GM21515 (cell line): ENCODE results near the gene LARP1B.
"Not testable (repeated sequence)": the region's sequence is repeated elsewhere in the genome, so short reads cannot be mapped to it uniquely, and the experiment has no call there.

Source experiments
- ATAC-seq: cut with Tn5 transposase; IDR thresholded peaks from one replicate; pipeline ENCODE4 v1.9.1; 2021; ENCODE audit not compliant: unreplicated experiment

Gene LARP1B

DNA sequence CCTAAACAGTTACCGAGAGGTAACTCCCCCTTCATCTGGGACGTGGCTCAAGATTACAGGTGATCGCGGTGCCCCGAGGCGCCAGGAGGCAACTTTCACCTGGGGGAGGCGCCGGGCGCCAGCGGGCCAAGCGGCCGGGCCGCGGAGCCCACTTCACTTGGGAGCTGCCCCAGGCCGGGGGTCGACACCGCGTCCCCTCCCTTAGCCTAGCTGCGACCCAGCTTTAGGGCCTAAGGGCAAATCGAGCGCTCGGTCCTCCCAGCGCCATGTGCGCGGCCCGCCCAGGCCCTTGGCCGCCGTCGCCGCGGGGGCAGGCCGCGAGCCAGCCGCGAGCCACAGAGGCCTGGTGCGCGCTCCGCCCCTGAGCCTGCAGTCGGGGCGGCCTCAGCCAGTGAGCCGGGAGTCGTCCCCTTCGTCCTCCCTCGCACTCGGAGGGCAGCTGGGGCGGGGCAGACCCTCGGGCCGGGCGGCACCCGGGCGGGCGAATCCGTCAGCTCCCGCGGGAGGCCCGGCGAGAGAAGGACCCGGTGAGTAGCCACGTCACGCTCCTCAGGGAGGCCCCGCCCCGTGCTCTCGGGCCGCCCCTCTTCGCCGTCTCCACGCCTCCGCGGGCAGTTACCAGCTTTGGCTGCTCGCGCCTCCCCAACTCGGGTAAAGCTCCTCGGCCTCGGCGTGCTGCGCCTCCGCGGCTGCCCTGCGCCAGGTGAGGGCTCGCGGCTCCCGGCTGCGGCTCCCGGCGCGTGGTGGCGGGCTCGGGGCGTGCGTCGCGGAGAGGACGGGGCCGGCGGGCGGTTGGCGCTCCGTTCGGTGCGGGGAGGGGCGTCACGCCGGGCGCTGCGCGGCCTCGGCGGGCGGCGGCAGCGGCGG is at the start of gene LARP1B:
TSS of gene LARP1B (plus strand) at position 614 of the 867 bp plus-strand sequence. CDS start 13,640 bp downstream, outside the sequence.
- ATAC-seq = peak; percentile 91

DNA sequence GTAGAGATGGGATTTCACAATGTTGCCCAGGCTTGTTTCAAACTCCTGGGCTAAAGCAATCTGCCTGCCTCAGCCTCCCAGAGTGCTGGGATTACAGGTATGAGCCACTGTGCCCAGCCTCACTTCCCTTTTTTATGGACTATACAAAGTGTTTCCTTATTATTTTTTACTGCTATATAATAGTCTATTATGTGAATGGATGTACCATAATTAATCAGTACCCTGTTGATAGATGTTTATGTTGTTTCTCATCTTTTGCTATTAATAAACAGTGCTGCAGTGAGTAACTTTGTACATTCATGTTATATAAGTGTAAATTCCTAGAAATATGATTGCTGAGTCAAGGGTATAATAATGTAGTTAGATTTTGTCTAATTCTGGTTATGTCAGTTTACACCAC is 35.8 kb upstream of the LARP1B start:
- ATAC-seq = no peak

- no peak for ATAC-seq
These were observed 31.2 kb upstream of the LARP1B start for GRCh38 chr4:128029907-128030306.

- no peak for ATAC-seq
These were observed 29.2 kb upstream of the LARP1B start for GRCh38 chr4:128031756-128032384.

GRCh38 chr4:128039568-128039967 is 21.5 kb upstream of the LARP1B start:
- ATAC-seq = no peak

GRCh38 chr4:128047019-128047418 is 14.1 kb upstream of the LARP1B start:
- ATAC-seq = not testable (repeated sequence)

GRCh38 chr4:128047514-128047913 is 13.6 kb upstream of the LARP1B start:
- ATAC-seq = not testable (repeated sequence)

GRCh38 chr4:128051229-128051628 is 9.9 kb upstream of the LARP1B start:
- not testable (repeated sequence) for ATAC-seq

DNA sequence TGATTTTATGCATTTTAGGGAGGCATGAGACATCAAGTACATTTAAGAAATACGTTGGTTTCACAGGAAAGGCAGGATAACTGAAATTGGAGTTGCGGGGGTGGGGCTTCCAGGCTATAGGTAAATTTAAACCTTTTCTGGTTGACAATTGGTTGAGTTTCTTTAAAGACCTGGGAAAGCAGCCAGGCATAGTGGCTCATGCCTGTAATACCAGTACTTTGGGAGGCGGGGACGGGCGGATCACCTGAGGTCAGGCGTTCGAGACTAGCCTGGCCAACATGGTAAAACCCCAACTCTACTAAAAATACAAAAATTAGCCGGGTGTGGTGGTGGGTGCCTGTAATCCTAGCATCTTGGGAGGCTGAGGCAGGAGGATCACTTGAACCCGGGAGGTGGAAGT is 6.2 kb upstream of the LARP1B start:
- ATAC-seq = not testable (repeated sequence)

GRCh38 chr4:128055441-128056206 is 5.5 kb upstream of the LARP1B start:
- ATAC-seq = not testable (repeated sequence)

DNA sequence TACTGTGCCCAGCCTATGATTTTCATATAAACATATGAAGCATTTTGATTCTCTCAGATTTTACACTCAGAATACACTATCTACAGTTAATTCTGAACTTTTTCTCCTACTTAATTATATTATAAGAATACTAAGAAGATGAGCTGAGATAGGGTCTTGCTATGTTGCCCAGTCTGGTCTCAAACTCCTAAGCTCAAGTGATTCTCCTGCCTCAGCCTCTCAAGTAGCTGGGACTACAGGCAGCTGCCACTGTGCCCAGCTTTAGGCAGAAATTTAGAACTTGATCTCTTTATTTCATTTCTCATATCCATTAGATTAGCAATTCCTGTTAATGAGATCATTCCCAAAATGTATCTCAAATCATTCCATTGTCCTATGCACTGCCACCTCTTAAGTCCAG is 4.7 kb upstream of the LARP1B start:
- ATAC-seq = no peak

DNA sequence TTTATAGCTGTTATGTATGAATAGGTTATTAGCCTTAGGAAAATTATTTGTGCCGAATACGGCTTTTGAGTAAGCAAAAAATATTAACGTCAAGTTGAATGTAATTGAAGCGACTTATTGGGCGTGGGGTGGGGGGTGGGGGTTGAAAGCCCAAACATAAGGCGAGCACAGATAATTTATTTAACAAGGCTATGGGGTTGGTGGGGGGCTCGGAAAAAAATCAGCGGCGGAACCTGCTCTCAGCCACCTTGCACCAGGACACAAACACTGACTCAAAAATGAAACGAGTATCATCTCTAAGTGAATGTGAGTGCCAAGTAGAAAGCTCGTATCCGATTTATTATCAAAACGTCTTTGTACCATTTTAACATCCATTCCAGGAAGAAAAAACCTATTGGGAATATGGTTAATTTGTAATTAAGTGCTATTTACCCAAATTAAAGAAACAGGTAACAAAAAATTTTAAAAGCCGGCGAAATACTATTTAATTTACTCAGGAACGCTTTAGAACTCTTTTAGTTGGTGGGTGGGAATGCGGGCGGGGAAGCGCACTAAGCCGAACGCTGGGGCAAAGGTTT is 902 bp upstream of the LARP1B start:
- ATAC-seq = no peak

- peak; percentile 33 for ATAC-seq
These were observed 739 bp downstream of the LARP1B start for GRCh38 chr4:128061566-128062536.

DNA sequence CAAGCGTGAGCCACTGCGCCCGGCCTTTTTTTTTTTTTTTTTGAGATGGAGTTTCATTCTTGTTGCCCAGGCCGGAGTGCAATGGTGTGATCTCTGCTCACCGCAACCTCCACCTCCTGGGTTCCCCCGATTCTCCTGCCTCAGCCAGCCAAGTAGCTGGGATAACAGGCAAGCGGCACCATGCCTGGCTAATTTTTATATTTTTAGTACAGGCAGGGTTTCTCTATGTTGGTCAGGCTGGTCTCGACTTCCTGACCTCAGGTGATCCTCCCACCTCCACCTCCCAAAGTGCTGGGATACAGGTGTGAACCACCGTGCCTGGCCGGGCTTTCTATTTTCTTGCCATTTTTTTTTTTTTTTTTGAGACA is 5.3 kb downstream of the LARP1B start:
- not testable (repeated sequence) for ATAC-seq

GRCh38 chr4:128068918-128069317 is 7.8 kb downstream of the LARP1B start:
- no peak for ATAC-seq

DNA sequence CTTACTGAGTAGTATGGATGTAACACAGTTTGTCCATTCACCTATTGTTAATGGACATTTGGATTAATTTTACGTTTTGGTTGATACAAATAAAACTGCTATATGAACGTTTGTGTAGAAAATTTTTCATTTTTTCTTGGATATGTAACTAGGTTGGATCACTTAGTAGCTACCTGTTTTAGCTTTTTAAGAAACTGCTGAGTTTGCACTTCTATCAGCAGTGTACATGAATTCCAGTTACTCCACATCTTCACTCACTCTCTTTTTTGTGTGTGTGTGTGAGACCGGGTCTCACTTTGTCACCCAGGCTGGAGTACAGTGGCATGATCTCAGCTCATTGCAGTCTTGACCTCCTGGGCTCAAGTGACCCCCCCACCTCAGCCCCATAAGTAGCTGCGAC is 15.4 kb downstream of the LARP1B start:
- no peak for ATAC-seq

GRCh38 chr4:128095293-128095692 is 34.2 kb downstream of the LARP1B start:
- ATAC-seq = not testable (repeated sequence)

GRCh38 chr4:128107766-128108165 is 46.7 kb downstream of the LARP1B start:
- ATAC-seq = no peak

GRCh38 chr4:128123036-128123435 is 61.9 kb downstream of the LARP1B start:
- ATAC-seq = no peak

DNA sequence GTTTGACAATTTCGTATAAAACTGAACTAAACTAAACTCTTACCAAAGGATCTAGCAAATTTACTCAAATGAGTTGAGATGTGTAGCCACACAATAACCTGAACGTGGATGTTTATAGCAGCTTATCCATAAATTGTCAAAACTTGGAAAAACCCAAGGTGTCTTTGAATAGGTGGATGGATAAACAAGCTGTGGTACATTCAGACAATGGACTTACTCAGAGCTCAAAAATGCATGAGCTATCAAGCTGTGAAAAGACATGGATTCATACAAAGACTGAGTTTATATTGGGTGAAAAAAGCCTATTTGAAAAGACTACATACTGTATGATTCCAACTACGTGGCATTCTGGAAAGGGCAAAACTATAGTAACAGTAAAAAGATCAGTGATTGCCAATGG is 69.5 kb downstream of the LARP1B start:
- no peak for ATAC-seq
